Astrocyte (in vitro differentiated cells and primary cell): ENCODE data around the gene CLDN4. TPM values are rescaled to one million over a fixed set of nuclear protein-coding genes. Genes with fewer than 3 reads are reported as not detected.
A peak's percentile ranks its signal among the peaks of the same experiment; 100 is the strongest.

Source experiments
- DNase-seq: peaks from one replicate; pipeline ENCODE4 v3.0.0-alpha.2; 2010; ENCODE audit warnings: low read depth
- FAIRE-seq: peaks from 2 replicates; lab custom pipeline; 2011; peaks lifted over from hg19 to GRCh38; lab: Jason Lieb, UNC
- H2AFZ ChIP-seq: 2 replicates; pipeline ENCODE4 v1.6.0; 2012; ENCODE audit warnings: low read depth, low read length, inconsistent platforms
- H3K27ac ChIP-seq: 2 replicates; pipeline ENCODE4 v1.5.1; 2011; ENCODE audit warnings: low read depth, low read length, inconsistent platforms
- H3K27me3 ChIP-seq: 2 replicates; pipeline ENCODE4 v1.6.0; 2011; ENCODE audit warnings: low read length, inconsistent platforms; ENCODE audit not compliant: insufficient read depth
- H3K36me3 ChIP-seq: 2 replicates; pipeline ENCODE4 v1.5.1; 2011; ENCODE audit warnings: low read length, inconsistent platforms; ENCODE audit not compliant: insufficient read depth
- H3K4me1 ChIP-seq: 2 replicates; pipeline ENCODE4 v1.5.1; 2011; ENCODE audit warnings: low read length, inconsistent platforms; ENCODE audit not compliant: insufficient read depth
- H3K4me2 ChIP-seq: 2 replicates; pipeline ENCODE4 v1.6.0; 2012; ENCODE audit warnings: low read length, inconsistent platforms
- H3K4me3 ChIP-seq: 2 replicates; pipeline ENCODE4 v1.5.1; 2011; ENCODE audit warnings: low read depth, mild to moderate bottlenecking, low read length, inconsistent platforms; ENCODE audit not compliant: insufficient read depth
- H3K79me2 ChIP-seq: 2 replicates; pipeline ENCODE4 v1.6.0; 2012; ENCODE audit warnings: mild to moderate bottlenecking, low read length, inconsistent platforms; ENCODE audit not compliant: insufficient read depth
- H3K9ac ChIP-seq: 2 replicates; pipeline ENCODE4 v1.6.0; 2012; ENCODE audit warnings: mild to moderate bottlenecking, low read length, inconsistent platforms
- H3K9me3 ChIP-seq: 2 replicates; pipeline ENCODE4 v1.5.1; 2012; ENCODE audit warnings: low read depth, mild to moderate bottlenecking, low read length, inconsistent platforms; ENCODE audit not compliant: insufficient read depth
- H4K20me1 ChIP-seq: 2 replicates; pipeline ENCODE4 v1.6.0; 2012; ENCODE audit warnings: low read length, inconsistent platforms; ENCODE audit not compliant: insufficient read depth
- H3K27ac Mint-ChIP-seq: one replicate; pipeline ENCODE4 v1.8.0; 2021; ENCODE audit warnings: mild to moderate bottlenecking, mixed read lengths; ENCODE audit not compliant: unreplicated experiment
- H3K27me3 Mint-ChIP-seq: one replicate; pipeline ENCODE4 v1.8.0; 2021; ENCODE audit warnings: low read depth, mixed read lengths; ENCODE audit not compliant: unreplicated experiment
- H3K36me3 Mint-ChIP-seq: one replicate; pipeline ENCODE4 v1.8.0; 2021; ENCODE audit warnings: low read depth, mixed read lengths; ENCODE audit not compliant: unreplicated experiment
- H3K4me1 Mint-ChIP-seq: one replicate; pipeline ENCODE4 v1.8.0; 2021; ENCODE audit warnings: low read depth, mixed read lengths; ENCODE audit not compliant: unreplicated experiment
- H3K4me3 Mint-ChIP-seq: one replicate; pipeline ENCODE4 v1.8.0; 2021; ENCODE audit warnings: mild to moderate bottlenecking, moderate library complexity, mixed read lengths; ENCODE audit not compliant: unreplicated experiment
- H3K9me3 Mint-ChIP-seq: one replicate; pipeline ENCODE4 v1.8.0; 2021; ENCODE audit warnings: mild to moderate bottlenecking, mixed read lengths; ENCODE audit not compliant: unreplicated experiment
- CTCF ChIP-seq: IDR thresholded peaks from 2 replicates; pipeline ENCODE4 v1.5.1; 2011; ENCODE audit warnings: low read depth, mild to moderate bottlenecking, inconsistent platforms, low read length, moderate library complexity; ENCODE audit not compliant: insufficient read depth
- EZH2 ChIP-seq: IDR thresholded peaks from 2 replicates; pipeline ENCODE4 v1.6.1; 2012; ENCODE audit warnings: mild to moderate bottlenecking, low read length, inconsistent platforms; ENCODE audit not compliant: insufficient read depth
- total RNA-seq: library from RNA; stranded (reverse); gene quantifications from 2 replicates; pipeline ENCODE4 v1.2.1, GENCODE V29; 2021

CLDN4 gene
- total RNA-seq, 1 donor from 2014 or later = 32.5 TPM

- no peak for FAIRE-seq
- H3K27ac ChIP-seq = no peak overlapping the region
- Mint-ChIP-seq H3K27ac (no peak overlapping the region), H3K4me1 (peaks cover 13% of the 10 kb centered on the region), H3K27me3 (no peaks in the 10 kb centered on the region), H3K36me3 (no peaks in the 10 kb centered on the region), H3K9me3 (no peaks in the 10 kb centered on the region), H3K4me3 (peak overlapping the region; percentile 85)
- H3K36me3 ChIP-seq = no peaks in the 10 kb centered on the region
- H3K27me3 ChIP-seq = no peaks in the 10 kb centered on the region
- H3K79me2 ChIP-seq = no peaks in the 10 kb centered on the region
- no peak overlapping the region for H3K4me3 ChIP-seq
- DNase-seq = no peak
- TF ChIP-seq CTCF (no peak), EZH2 (no peak)
- H3K9me3 ChIP-seq = no peaks in the 10 kb centered on the region
- H3K4me2 ChIP-seq = peak overlapping the region; percentile 92
- no peaks in the 10 kb centered on the region for H4K20me1 ChIP-seq
- no peak overlapping the region for H3K9ac ChIP-seq
- H2AFZ ChIP-seq = no peak overlapping the region
- no peaks in the 10 kb centered on the region for H3K4me1 ChIP-seq
These were observed 10.1 kb downstream of the CLDN4 start for GRCh38 chr7:73840715-73841379.

- Histone ChIP-seq H3K79me2 (no peaks in the 10 kb centered on the region), H3K4me3 (peak overlapping the region; percentile 61), H3K4me2 (peak overlapping the region; percentile 92), H3K9me3 (no peaks in the 10 kb centered on the region), H3K9ac (peak overlapping the region; percentile 85), H3K27me3 (no peaks in the 10 kb centered on the region), H3K4me1 (no peaks in the 10 kb centered on the region), H3K27ac (peak overlapping the region; percentile 73), H4K20me1 (no peaks in the 10 kb centered on the region), H3K36me3 (no peaks in the 10 kb centered on the region), H2AFZ (peak overlapping the region; percentile 82)
- Mint-ChIP-seq H3K27me3 (no peaks in the 10 kb centered on the region), H3K4me3 (peak overlapping the region; percentile 85), H3K4me1 (peaks cover 17% of the 10 kb centered on the region), H3K27ac (no peak overlapping the region), H3K9me3 (peaks cover 2% of the 10 kb centered on the region), H3K36me3 (no peaks in the 10 kb centered on the region)
- no peak for TF ChIP-seq CTCF
- TF ChIP-seq EZH2 = no peak
- FAIRE-seq (no peak), DNase-seq (no peak)
These were observed 10.9 kb downstream of the CLDN4 start for GRCh38 chr7:73841689-73842066.
